Neural cell (in vitro differentiated cells): ENCODE measurements around the gene SEPHS1. TPM values are rescaled to one million over a fixed set of nuclear protein-coding genes. Genes with fewer than 3 reads are reported as not detected.

Experiments used
- H2AFZ ChIP-seq: fragments of 200-600, 300-800 bp; sonication (generic), shearing (Covaris generic); 2 replicates; pipeline ENCODE4 v1.6.0; 2014; ENCODE audit warnings: low read depth, mild to moderate bottlenecking, antibody characterized with exemption, low read length, moderate library complexity
- H3F3A ChIP-seq: fragments of 200-600 bp; shearing (Covaris generic); 2 replicates; pipeline ENCODE4 v1.6.1; 2016; ENCODE audit warnings: mild to moderate bottlenecking, moderate library complexity, mixed read lengths, antibody characterized with exemption, low read length; ENCODE audit not compliant: insufficient read depth, poor library complexity, severe bottlenecking
- H3K27ac ChIP-seq: fragments of 200-600, 300-800 bp; sonication (generic), shearing (Covaris generic); 2 replicates; pipeline ENCODE4 v1.5.1; 2014; ENCODE audit warnings: mild to moderate bottlenecking, low read length, moderate library complexity
- H3K27me3 ChIP-seq: fragments of 300-800, 200-600 bp; sonication (generic), shearing (Covaris generic); 2 replicates; pipeline ENCODE4 v1.6.0; 2014; ENCODE audit warnings: mild to moderate bottlenecking, low read depth, low read length, moderate library complexity; ENCODE audit not compliant: insufficient read depth
- H3K36me3 ChIP-seq: fragments of 300-800, 200-600 bp; sonication (generic), shearing (Covaris generic); 2 replicates; pipeline ENCODE4 v1.5.1; 2014; ENCODE audit warnings: mild to moderate bottlenecking, antibody characterized with exemption, low read length, moderate library complexity; ENCODE audit not compliant: insufficient read depth
- H3K4me2 ChIP-seq: fragments of 300-800, 200-600 bp; sonication (generic), shearing (Covaris generic); 2 replicates; pipeline ENCODE4 v1.6.0; 2014; ENCODE audit warnings: mild to moderate bottlenecking, low read length
- H3K4me3 ChIP-seq: fragments of 300-800, 200-600 bp; sonication (generic), shearing (Covaris generic); 2 replicates; pipeline ENCODE4 v1.5.1; 2014; ENCODE audit warnings: mild to moderate bottlenecking, low read length, moderate library complexity
- H3K79me2 ChIP-seq: fragments of 200-600 bp; shearing (Covaris generic); replicated peaks from 2 replicates; pipeline ENCODE4 v1.6.0; 2014; ENCODE audit warnings: mild to moderate bottlenecking, low read length, moderate library complexity; ENCODE audit not compliant: insufficient read depth
- H3K9ac ChIP-seq: fragments of 300-800, 200-600 bp; sonication (generic), shearing (Covaris generic); 2 replicates; pipeline ENCODE4 v1.6.1; 2016; ENCODE audit warnings: mild to moderate bottlenecking, low read length, mixed read lengths
- H3K9me2 ChIP-seq: fragments of 200-600 bp; shearing (Covaris generic); 2 replicates; pipeline ENCODE4 v1.6.1; 2016; ENCODE audit warnings: mild to moderate bottlenecking, low read length, mixed read lengths; ENCODE audit not compliant: insufficient read depth
- H3K9me3 ChIP-seq: fragments of 200-600, 300-800 bp; sonication (generic), shearing (Covaris generic); 2 replicates; pipeline ENCODE4 v1.6.1; 2016; ENCODE audit warnings: mild to moderate bottlenecking, mixed run types, low read length, moderate library complexity, mixed read lengths
- H4K20me1 ChIP-seq: fragments of 200-600 bp; shearing (Covaris generic); 2 replicates; pipeline ENCODE4 v1.6.1; 2016; ENCODE audit warnings: mild to moderate bottlenecking, mixed run types; ENCODE audit not compliant: insufficient read depth
- EP300 ChIP-seq: fragments of 450-650 bp; conservative IDR thresholded peaks from 2 replicates; pipeline ENCODE4 v1.6.1; 2014; ENCODE audit warnings: antibody characterized with exemption, mild to moderate bottlenecking, moderate library complexity; ENCODE audit not compliant: poor library complexity, severe bottlenecking
- EZH2 ChIP-seq: fragments of 200-600, 300-800 bp; shearing (Covaris generic), sonication (generic); IDR thresholded peaks from 2 replicates; pipeline ENCODE4 v1.6.1; 2014; ENCODE audit warnings: antibody characterized with exemption, low read length, borderline replicate concordance, mild to moderate bottlenecking; ENCODE audit not compliant: insufficient read depth, poor library complexity, severe bottlenecking
- MXI1 ChIP-seq: fragments of 450-650 bp; conservative IDR thresholded peaks from 2 replicates; pipeline ENCODE4 v1.6.1; 2014; ENCODE audit warnings: antibody characterized with exemption, mild to moderate bottlenecking; ENCODE audit not compliant: poor library complexity, severe bottlenecking
- POLR2AphosphoS5 ChIP-seq: IDR thresholded peaks from 2 replicates; pipeline ENCODE4 v1.6.1; 2012
- RAD21 ChIP-seq: fragments of 450-650 bp; conservative IDR thresholded peaks from 2 replicates; pipeline ENCODE4 v1.6.1; 2014; ENCODE audit warnings: antibody characterized with exemption, mild to moderate bottlenecking, moderate library complexity
- SMC3 ChIP-seq: fragments of 450-650 bp; conservative IDR thresholded peaks from 2 replicates; pipeline ENCODE4 v1.6.1; 2014; ENCODE audit warnings: antibody characterized with exemption, mild to moderate bottlenecking, moderate library complexity; ENCODE audit not compliant: poor library complexity
- TAF1 ChIP-seq: IDR thresholded peaks from 2 replicates; pipeline ENCODE4 v1.6.1; 2012; ENCODE audit warnings: low read depth
- polyA plus RNA-seq: library from polyadenylated mRNA; depleted of rRNA; stranded (reverse); fragments of >200 nt; gene quantifications from 2 replicates; pipeline ENCODE4 v1.2.3, GENCODE V29; 2014
- TF ChIP-seq, protein P1 (sequence below): IDR thresholded peaks from 2 replicates; pipeline ENCODE4 v1.6.1; 2012; ENCODE audit warnings: borderline replicate concordance
- TF ChIP-seq, protein P2 (sequence below): fragments of 450-650 bp; IDR thresholded peaks from 2 replicates; pipeline ENCODE4 v1.5.1; 2014; ENCODE audit warnings: antibody characterized with exemption, mild to moderate bottlenecking, moderate library complexity; ENCODE audit not compliant: poor library complexity, severe bottlenecking

Gene SEPHS1
- polyA plus RNA-seq, 1 donor from 2014 or later: 61.0 TPM

DNA sequence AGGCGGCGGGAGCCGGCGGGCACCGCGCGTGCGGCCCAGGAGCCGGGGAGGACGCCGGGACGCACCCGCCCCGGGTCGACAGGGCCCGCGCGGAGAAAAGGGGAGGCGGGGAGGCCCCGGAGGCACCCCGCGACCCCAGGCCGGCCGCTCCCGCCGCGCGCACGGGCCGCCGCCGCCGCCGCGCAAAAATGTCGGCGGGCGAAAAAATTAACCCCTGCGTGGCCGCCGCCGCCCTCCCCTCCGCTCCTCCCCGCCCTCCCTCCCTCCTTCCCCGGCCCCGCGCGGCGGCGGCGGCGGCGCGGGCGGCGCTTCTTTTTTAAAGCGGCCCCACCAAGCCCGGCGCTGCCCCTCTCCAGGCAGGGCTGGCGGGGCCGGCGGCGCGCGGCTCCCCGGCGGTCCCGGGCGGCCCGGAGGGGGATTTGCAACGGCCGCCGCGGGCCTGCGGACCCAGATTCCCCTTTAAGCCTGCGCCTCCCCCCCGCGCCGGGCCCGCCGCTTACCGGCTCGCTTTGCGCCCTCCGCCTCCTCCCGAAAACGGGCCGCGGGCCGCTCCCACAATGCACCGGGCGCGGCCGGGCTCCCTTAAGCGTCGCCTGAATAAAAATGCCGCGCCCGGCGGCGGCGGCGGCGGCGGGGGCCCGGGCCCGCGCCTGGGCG lies 465 bp downstream of the SEPHS1 start:
- Histone ChIP-seq H3F3A (no peaks in the 10 kb centered on the region), H4K20me1 (no peaks in the 10 kb centered on the region), H3K9me2 (no peaks in the 10 kb centered on the region), H3K9ac (peak overlapping the region; percentile 91), H3K79me2 (peaks cover 38% of the 10 kb centered on the region), H3K27ac (peak overlapping the region; percentile 68), H3K4me3 (peak overlapping the region; percentile 99), H3K4me2 (no peak overlapping the region), H2AFZ (no peak overlapping the region), H3K9me3 (no peaks in the 10 kb centered on the region), H3K27me3 (peaks cover 19% of the 10 kb centered on the region), H3K36me3 (no peaks in the 10 kb centered on the region)
- TF ChIP-seq, protein P1, sequence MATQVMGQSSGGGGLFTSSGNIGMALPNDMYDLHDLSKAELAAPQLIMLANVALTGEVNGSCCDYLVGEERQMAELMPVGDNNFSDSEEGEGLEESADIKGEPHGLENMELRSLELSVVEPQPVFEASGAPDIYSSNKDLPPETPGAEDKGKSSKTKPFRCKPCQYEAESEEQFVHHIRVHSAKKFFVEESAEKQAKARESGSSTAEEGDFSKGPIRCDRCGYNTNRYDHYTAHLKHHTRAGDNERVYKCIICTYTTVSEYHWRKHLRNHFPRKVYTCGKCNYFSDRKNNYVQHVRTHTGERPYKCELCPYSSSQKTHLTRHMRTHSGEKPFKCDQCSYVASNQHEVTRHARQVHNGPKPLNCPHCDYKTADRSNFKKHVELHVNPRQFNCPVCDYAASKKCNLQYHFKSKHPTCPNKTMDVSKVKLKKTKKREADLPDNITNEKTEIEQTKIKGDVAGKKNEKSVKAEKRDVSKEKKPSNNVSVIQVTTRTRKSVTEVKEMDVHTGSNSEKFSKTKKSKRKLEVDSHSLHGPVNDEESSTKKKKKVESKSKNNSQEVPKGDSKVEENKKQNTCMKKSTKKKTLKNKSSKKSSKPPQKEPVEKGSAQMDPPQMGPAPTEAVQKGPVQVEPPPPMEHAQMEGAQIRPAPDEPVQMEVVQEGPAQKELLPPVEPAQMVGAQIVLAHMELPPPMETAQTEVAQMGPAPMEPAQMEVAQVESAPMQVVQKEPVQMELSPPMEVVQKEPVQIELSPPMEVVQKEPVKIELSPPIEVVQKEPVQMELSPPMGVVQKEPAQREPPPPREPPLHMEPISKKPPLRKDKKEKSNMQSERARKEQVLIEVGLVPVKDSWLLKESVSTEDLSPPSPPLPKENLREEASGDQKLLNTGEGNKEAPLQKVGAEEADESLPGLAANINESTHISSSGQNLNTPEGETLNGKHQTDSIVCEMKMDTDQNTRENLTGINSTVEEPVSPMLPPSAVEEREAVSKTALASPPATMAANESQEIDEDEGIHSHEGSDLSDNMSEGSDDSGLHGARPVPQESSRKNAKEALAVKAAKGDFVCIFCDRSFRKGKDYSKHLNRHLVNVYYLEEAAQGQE: peak; percentile 1
- TF ChIP-seq SMC3 (no peak), POLR2AphosphoS5 (peak; percentile 36), TAF1 (peak; percentile 14)

DNA sequence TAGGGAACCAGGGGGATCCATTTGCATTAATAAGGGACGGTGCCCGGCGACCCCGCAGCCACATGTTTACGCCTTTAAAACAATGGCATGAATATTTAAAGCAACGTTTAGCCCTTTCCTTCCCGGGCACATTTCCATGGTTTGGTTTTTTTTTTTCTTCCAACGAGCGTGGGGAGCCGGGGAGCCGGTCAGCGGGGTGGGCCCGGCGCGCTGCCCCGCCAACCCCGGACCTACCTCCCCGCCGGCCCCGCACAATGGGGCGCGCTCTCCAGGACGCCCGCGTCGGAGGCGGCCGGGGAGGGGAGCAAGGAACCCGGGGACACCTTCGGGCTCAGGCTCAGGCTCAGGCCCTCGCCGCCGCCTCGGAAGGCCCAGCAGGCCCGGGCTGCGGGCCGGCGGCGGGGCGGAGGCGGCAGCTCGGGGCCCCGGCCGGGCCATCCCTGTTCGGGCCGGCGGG lies 1.0 kb downstream of the SEPHS1 start:
- no peaks in the 10 kb centered on the region for H3F3A ChIP-seq
- H3K4me2 ChIP-seq: peak overlapping the region; percentile 93
- H3K9me3 ChIP-seq: no peaks in the 10 kb centered on the region
- H4K20me1 ChIP-seq: no peaks in the 10 kb centered on the region
- no peaks in the 10 kb centered on the region for H3K36me3 ChIP-seq
- H3K27me3 ChIP-seq: peaks cover 16% of the 10 kb centered on the region
- H3K4me3 ChIP-seq: peak overlapping the region; percentile 83
- H3K79me2 ChIP-seq: peaks cover 39% of the 10 kb centered on the region
- no peaks in the 10 kb centered on the region for H3K9me2 ChIP-seq
- TF ChIP-seq POLR2AphosphoS5 (no peak), MXI1 (peak; percentile 62), TAF1 (peak; percentile 65)
- TF ChIP-seq, protein P2, sequence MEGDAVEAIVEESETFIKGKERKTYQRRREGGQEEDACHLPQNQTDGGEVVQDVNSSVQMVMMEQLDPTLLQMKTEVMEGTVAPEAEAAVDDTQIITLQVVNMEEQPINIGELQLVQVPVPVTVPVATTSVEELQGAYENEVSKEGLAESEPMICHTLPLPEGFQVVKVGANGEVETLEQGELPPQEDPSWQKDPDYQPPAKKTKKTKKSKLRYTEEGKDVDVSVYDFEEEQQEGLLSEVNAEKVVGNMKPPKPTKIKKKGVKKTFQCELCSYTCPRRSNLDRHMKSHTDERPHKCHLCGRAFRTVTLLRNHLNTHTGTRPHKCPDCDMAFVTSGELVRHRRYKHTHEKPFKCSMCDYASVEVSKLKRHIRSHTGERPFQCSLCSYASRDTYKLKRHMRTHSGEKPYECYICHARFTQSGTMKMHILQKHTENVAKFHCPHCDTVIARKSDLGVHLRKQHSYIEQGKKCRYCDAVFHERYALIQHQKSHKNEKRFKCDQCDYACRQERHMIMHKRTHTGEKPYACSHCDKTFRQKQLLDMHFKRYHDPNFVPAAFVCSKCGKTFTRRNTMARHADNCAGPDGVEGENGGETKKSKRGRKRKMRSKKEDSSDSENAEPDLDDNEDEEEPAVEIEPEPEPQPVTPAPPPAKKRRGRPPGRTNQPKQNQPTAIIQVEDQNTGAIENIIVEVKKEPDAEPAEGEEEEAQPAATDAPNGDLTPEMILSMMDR: no peak
- peak overlapping the region; percentile 82 for H3K27ac ChIP-seq
- peak overlapping the region; percentile 57 for H2AFZ ChIP-seq
- H3K9ac ChIP-seq: peak overlapping the region; percentile 91

DNA sequence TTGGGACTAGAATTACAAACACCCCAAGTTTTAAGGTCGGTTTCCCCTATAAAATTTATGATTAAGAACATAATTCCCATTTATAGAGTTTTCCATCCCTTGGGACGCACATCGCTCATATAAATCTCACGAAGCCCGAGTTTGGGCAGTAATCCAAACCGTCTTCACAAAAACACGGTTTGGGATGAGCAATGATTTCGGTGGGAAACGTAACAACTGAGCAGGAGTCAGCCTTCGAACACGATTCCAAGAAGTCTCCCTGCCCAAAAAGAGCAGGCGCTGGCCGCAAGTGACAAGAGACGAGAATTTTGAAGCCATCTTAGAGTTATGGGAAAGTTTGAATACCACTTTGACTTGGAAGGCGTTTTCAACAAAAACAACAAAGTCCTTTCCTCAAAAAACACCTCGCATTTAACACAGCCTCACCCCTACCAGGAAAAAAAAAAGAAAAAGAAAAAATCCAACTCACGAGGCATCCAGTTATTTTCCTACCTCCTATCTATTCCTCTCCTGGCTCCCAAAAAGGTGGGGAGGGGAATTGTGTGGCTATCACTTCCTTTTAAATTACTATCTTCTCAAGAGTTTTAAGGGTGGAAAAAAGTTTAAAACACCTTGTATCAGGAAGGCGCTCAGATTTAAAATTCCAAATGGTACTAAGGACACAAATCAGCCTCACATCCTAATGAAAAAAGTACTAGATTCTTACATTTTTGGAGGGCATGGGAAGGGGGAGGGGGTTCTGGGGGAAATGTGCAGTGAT lies 1.6 kb downstream of the SEPHS1 start:
- Histone ChIP-seq H4K20me1 (no peaks in the 10 kb centered on the region), H3K79me2 (peaks cover 39% of the 10 kb centered on the region), H3K4me3 (peak overlapping the region; percentile 83), H3K9me3 (no peaks in the 10 kb centered on the region), H3K27me3 (peaks cover 9% of the 10 kb centered on the region), H3K4me2 (peak overlapping the region; percentile 93), H3K36me3 (no peaks in the 10 kb centered on the region), H3K9me2 (no peaks in the 10 kb centered on the region), H3F3A (no peaks in the 10 kb centered on the region), H2AFZ (peak overlapping the region; percentile 57), H3K9ac (peak overlapping the region; percentile 91), H3K27ac (peak overlapping the region; percentile 82)
- TF ChIP-seq RAD21 (no peak), EZH2 (no peak), SMC3 (no peak), MXI1 (no peak), EP300 (no peak), TAF1 (no peak)
- TF ChIP-seq, protein P2: no peak
